NT2/D1 (cell line): Measurements from ENCODE around the gene PDCD1.

Experiments used
- YY1 ChIP-seq: IDR thresholded peaks from 2 replicates; pipeline ENCODE4 v1.6.1; 2011; ENCODE audit not compliant: insufficient read length, insufficient read depth
- ZNF274 ChIP-seq: IDR thresholded peaks from 2 replicates; pipeline ENCODE4 v1.6.1; 2011; ENCODE audit warnings: mild to moderate bottlenecking, low read depth, low read length

- TF ChIP-seq ZNF274 (no peak), YY1 (no peak)
These were observed 23.5 kb upstream of the PDCD1 start for GRCh38 chr2:241882091-241882625.
